GM12878 (cell line): ENCODE results near the gene GABRR1. TPM values are rescaled to one million over a fixed set of nuclear protein-coding genes. Genes with fewer than 3 reads are reported as not detected.
A peak's percentile ranks its signal among the peaks of the same experiment; 100 is the strongest.

ENCODE experiments used
- ATAC-seq: fragments of 200-7000 bp; cut with Tn5 transposase; 3 replicates; pipeline ENCODE4 v1.9.1; 2020; ENCODE audit warnings: mild to moderate bottlenecking, moderate library complexity
- BruUV-seq: library from RNA; stranded (reverse); fragments of 400-500 nt; replicated peaks from 2 replicates; lab custom pipeline; 2021; lab: Mats Ljungman, UMichigan
- CTCF ChIA-PET: fragments of 300-600 bp; sonication (Branson Sonifier 250); formaldehyde crosslinking; extraction: SDS; loops from one replicate; lab custom pipeline; 2021; ENCODE audit warnings: inconsistent platforms; lab: Yijun Ruan, JAX
- POLR2A ChIA-PET: fragments of 350-600 bp; formaldehyde crosslinking; extraction: SDS; loops from one replicate; lab custom pipeline; 2021; ENCODE audit warnings: inconsistent platforms; lab: Charles Lee
- RAD21 ChIA-PET: fragments of 300-600 bp; sonication (Branson Sonifier 250); formaldehyde crosslinking; loops from one replicate; lab custom pipeline; 2023; ENCODE audit warnings: antibody characterized with exemption; ENCODE audit not compliant: unreplicated experiment; lab: Charles Lee
- SMC1A ChIA-PET: fragments of 300-600 bp; sonication (Branson Sonifier 250); formaldehyde crosslinking; loops from one replicate; lab custom pipeline; 2023; ENCODE audit not compliant: unreplicated experiment, uncharacterized antibody; lab: Charles Lee
- DNase-seq: peaks from one replicate; pipeline ENCODE4 v3.0.0-alpha.2; 2011; ENCODE audit warnings: low read depth, low spot score
- FAIRE-seq: peaks from 3 replicates; lab custom pipeline; 2011; peaks lifted over from hg19 to GRCh38; lab: Jason Lieb, UNC
- H2AFZ ChIP-seq: 2 replicates; pipeline ENCODE4 v1.6.0; 2011; ENCODE audit warnings: low read depth, low read length, control low read depth; ENCODE audit not compliant: control insufficient read depth
- H3K27ac ChIP-seq: 2 replicates; pipeline ENCODE4 v1.5.1; 2011; ENCODE audit warnings: control low read depth; ENCODE audit not compliant: control insufficient read depth, insufficient read depth
- H3K27me3 ChIP-seq, 2 experiments: replicated peaks in 1 of 2; 2 replicates each; pipeline versions ENCODE4 v1.6.0 to v1.6.1; 2011; ENCODE audit warnings: low read length in 1 of 2; ENCODE audit not compliant: control insufficient read depth in 2 of 2, insufficient read depth in 2 of 2
- H3K36me3 ChIP-seq, 2 experiments: 2 replicates each; pipeline ENCODE4 v1.5.1; 2011; ENCODE audit warnings: low read length in 1 of 2; ENCODE audit not compliant: control insufficient read depth in 2 of 2, insufficient read depth in 2 of 2
- H3K4me1 ChIP-seq: 2 replicates; pipeline ENCODE4 v1.6.1; 2011; ENCODE audit warnings: mild to moderate bottlenecking, low read length, moderate library complexity, mixed read lengths; ENCODE audit not compliant: control insufficient read depth, insufficient read depth
- H3K4me2 ChIP-seq: 2 replicates; pipeline ENCODE4 v1.6.0; 2011; ENCODE audit warnings: control low read depth; ENCODE audit not compliant: control insufficient read depth, insufficient read depth
- H3K4me3 ChIP-seq: fragments of 200-600 bp; sonication (generic); 2 replicates; pipeline ENCODE4 v1.5.1; 2016
- H3K79me2 ChIP-seq: 2 replicates; pipeline ENCODE4 v1.6.0; 2011; ENCODE audit warnings: low read length; ENCODE audit not compliant: control insufficient read depth, insufficient read depth
- H3K9ac ChIP-seq: 2 replicates; pipeline ENCODE4 v1.8.0; 2011; ENCODE audit warnings: low read length, control low read depth, mixed read lengths; ENCODE audit not compliant: control insufficient read depth, insufficient read depth
- H3K9me3 ChIP-seq: replicated peaks from 3 replicates; pipeline ENCODE4 v1.5.1; 2011; ENCODE audit warnings: mild to moderate bottlenecking, low read length; ENCODE audit not compliant: control insufficient read depth, insufficient read depth
- H4K20me1 ChIP-seq: 2 replicates; pipeline ENCODE4 v1.6.0; 2011; ENCODE audit not compliant: control insufficient read depth, insufficient read depth
- CBFB ChIP-seq: IDR thresholded peaks from 2 replicates; pipeline ENCODE4 v1.6.1; 2016; ENCODE audit warnings: antibody characterized with exemption, low read depth
- CEBPZ ChIP-seq: fragments of 150-350 bp; IDR thresholded peaks from 2 replicates; pipeline ENCODE4 v1.6.1; 2016; ENCODE audit warnings: low read depth, low read length
- CHD1 ChIP-seq: IDR thresholded peaks from 2 replicates; pipeline ENCODE4 v1.6.1; 2012; ENCODE audit warnings: low read depth, low read length, improper control_type of control experiment
- ESRRA ChIP-seq: IDR thresholded peaks from 2 replicates; pipeline ENCODE4 v1.6.1; 2012; ENCODE audit warnings: mild to moderate bottlenecking, low read length, improper control_type of control experiment
- FOS ChIP-seq: IDR thresholded peaks from 3 replicates; pipeline ENCODE4 v1.6.1; 2011; ENCODE audit warnings: borderline replicate concordance; ENCODE audit not compliant: insufficient read length; ENCODE audit errors: extremely low read depth
- MTA2 ChIP-seq: fragments of 450-650 bp; IDR thresholded peaks from 2 replicates; pipeline ENCODE4 v1.6.1; 2016; ENCODE audit warnings: low read depth, mild to moderate bottlenecking, moderate library complexity
- NFXL1 ChIP-seq: fragments of 450-650 bp; IDR thresholded peaks from 2 replicates; pipeline ENCODE4 v1.6.1; 2017; ENCODE audit warnings: antibody characterized with exemption, mild to moderate bottlenecking, borderline replicate concordance
- POU2F2 ChIP-seq: IDR thresholded peaks from 3 replicates; pipeline ENCODE4 v1.6.1; 2011; ENCODE audit warnings: low read depth, mild to moderate bottlenecking, low read length, borderline replicate concordance
- RAD21 ChIP-seq: IDR thresholded peaks from 2 replicates; pipeline ENCODE4 v1.6.1; 2011; ENCODE audit warnings: mild to moderate bottlenecking, low read depth, low read length, moderate library complexity; ENCODE audit not compliant: insufficient read depth
- USF2 ChIP-seq: IDR thresholded peaks from 2 replicates; pipeline ENCODE4 v1.6.1; 2011; ENCODE audit warnings: low read depth, low read length, improper control_type of control experiment, borderline replicate concordance
- WGBS: methylation state at CpG from one replicate; pipeline ENCODE4 v1.1.6; 2016; ENCODE audit warnings: low lambda C conversion rate; ENCODE audit not compliant: insufficient replicate concordance, insufficient coverage; ENCODE audit errors: missing lambda C conversion rate; 5-methylcytosine and 5-hydroxymethylcytosine counted together
- in situ Hi-C: fragments of 300-500 bp; cut with MboI; formaldehyde crosslinking; loops from 9 replicates; pipeline ENCODE4 v1.14.3; 2018; ENCODE audit warnings: mixed read lengths
- intact Hi-C: fragments of 100-400 bp; cut with micrococcal nuclease; formaldehyde crosslinking; loops from one replicate; pipeline ENCODE4 v1.14.2; 2022; ENCODE audit not compliant: unreplicated experiment
- polyA plus RNA-seq, 11 experiments: library from polyadenylated mRNA; depleted of rRNA in 4 of 11; unstranded in 6 of 11; stranded (reverse) in 5 of 11; fragments of >200 nt; fragmentation: Nextera tagmentation in 4 of 11; fragmentation: Illumina TruSeq in 1 of 11; extraction: Ambion mirVana in 4 of 11; extraction: Trizol in 1 of 11; gene quantifications; 1 replicate in 1 of 11; 2 replicates in 10 of 11; pipeline versions ENCODE4 v1.2.1 to v1.2.3, GENCODE V29; 2011 to 2016; ENCODE audit warnings: inconsistent platforms in 2 of 11, missing spikeins in 2 of 11, low read depth in 1 of 11
- total RNA-seq, 4 experiments: library from RNA; depleted of rRNA in 3 of 4; stranded (reverse); fragments of >200 nt in 3 of 4; fragmentation: Illumina TruSeq in 1 of 4; extraction: Trizol in 1 of 4; gene quantifications; 2 replicates each; pipeline versions ENCODE4 v1.2.1 to v1.2.3, GENCODE V29; 2013 to 2021

GABRR1 gene
- total and polyA plus RNA-seq, 10 of the 15 experiments (the other 5 are each of a cell fraction or from before 2014, with no cell fraction given), result not detected

- no peak overlapping the region for H3K4me2 ChIP-seq
- no peak for ATAC-seq
- no peaks in the 10 kb centered on the region for H3K9me3 ChIP-seq
- no peak overlapping the region for H3K4me3 ChIP-seq
- ChIA-PET RAD21 (no interaction called here), SMC1A (interaction anchor here (0.6 kb wide), 1 partner anchor 82 kb away, joined by 3 read pairs; no protein-coding TSS in a partner anchor), CTCF (no interaction called here), POLR2A (no interaction called here)
- no peaks in the 10 kb centered on the region for H4K20me1 ChIP-seq
- in situ Hi-C loops (no loop called here), intact Hi-C loops (no loop called here)
- no peaks in the 10 kb centered on the region for H3K4me1 ChIP-seq
- BruUV-seq, result no TSS peak
- TF ChIP-seq FOS, result no peak
- 0 out of 2 replicates have a peak, but pooled peaks have one; percentile 11 for TF ChIP-seq RAD21
- no peak for DNase-seq
- no peak overlapping the region for H3K27ac ChIP-seq
- no peaks in the 10 kb centered on the region for H3K27me3 ChIP-seq
- no peak for FAIRE-seq
- 98% methylated on average over 7 of the region's 7 CpGs for WGBS
- H3K36me3 ChIP-seq, result peaks cover 0 to 6% of the 10 kb centered on the region in 2 experiments; a peak in 3 of 4 replicates
- no peak overlapping the region for H3K9ac ChIP-seq
- H2AFZ ChIP-seq, result no peak overlapping the region
- H3K79me2 ChIP-seq, result no peaks in the 10 kb centered on the region
Measured at GRCh38 chr6:89161326-89162046, 55.7 kb downstream of the GABRR1 start.

GRCh38 chr6:89160331-89161092, 56.6 kb downstream of the GABRR1 start:
- Histone ChIP-seq H3K4me1 (no peaks in the 10 kb centered on the region), H3K4me3 (no peak overlapping the region), H3K27ac (no peak overlapping the region), H4K20me1 (no peaks in the 10 kb centered on the region), H3K9ac (no peak overlapping the region), H3K4me2 (no peak overlapping the region), H3K79me2 (no peaks in the 10 kb centered on the region), H2AFZ (no peak overlapping the region), H3K27me3 (no peaks in the 10 kb centered on the region), H3K9me3 (no peaks in the 10 kb centered on the region), H3K36me3 (peaks cover 0 to 6% of the 10 kb centered on the region in 2 experiments; a peak in 3 of 4 replicates)
- ChIA-PET RAD21 (no interaction called here), SMC1A (interaction anchor here (1.1 to 1.3 kb wide), 2 partner anchors 178 to 211 kb away, joined by 3 to 4 read pairs; no protein-coding TSS in a partner anchor), CTCF (interaction anchor here (0.6 to 2.0 kb wide), 2 partner anchors 14 to 308 kb away, joined by 3 to 5 read pairs; partner anchors contain the start of gene PM20D2), POLR2A (interaction anchor here (0.6 kb wide), 1 partner anchor 31 kb away, joined by 5 read pairs; no protein-coding TSS in a partner anchor)
- in situ Hi-C loops (no loop called here), intact Hi-C loops (no loop called here)
- no TSS peak for BruUV-seq
- ATAC-seq (no peak), FAIRE-seq (no peak), DNase-seq (no peak)
- WGBS, result 85% methylated on average over 4 of the region's 4 CpGs
- no peak for TF ChIP-seq POU2F2
- TF ChIP-seq CHD1, result no peak
- TF ChIP-seq NFXL1, result no peak
- TF ChIP-seq CEBPZ, result no peak
- no peak for TF ChIP-seq CBFB
- no peak for TF ChIP-seq MTA2
- no peak for TF ChIP-seq USF2
- no peak for TF ChIP-seq ESRRA
